H1 (cell line): ENCODE measurements around the gene TSPAN32.

ENCODE experiments used
- BRCA1 ChIP-seq: IDR thresholded peaks from 2 replicates; pipeline ENCODE4 v1.6.1; 2012; ENCODE audit warnings: low read depth, low read length, improper control_type of control experiment
- CBX8 ChIP-seq: fragments of 300-800, 300-1000 bp; sonication (generic); IDR thresholded peaks from 2 replicates; pipeline ENCODE4 v1.7.1; 2016; ENCODE audit warnings: low read depth, low read length, borderline replicate concordance
- CEBPB ChIP-seq: IDR thresholded peaks from 2 replicates; pipeline ENCODE4 v1.6.1; 2012; ENCODE audit warnings: low read depth, low read length
- CTCF ChIP-seq, 3 experiments: IDR thresholded peaks; 1 replicate in 2 of 3; 2 replicates in 1 of 3; pipeline versions ENCODE4 v1.5.1 to v1.6.1; 2011; ENCODE audit warnings: low read length in 3 of 3, mild to moderate bottlenecking in 3 of 3, inconsistent platforms in 2 of 3, low read depth in 1 of 3, moderate library complexity in 1 of 3; ENCODE audit not compliant: insufficient read depth in 1 of 3; ENCODE audit errors: control extremely low read depth in 1 of 3
- EGR1 ChIP-seq: IDR thresholded peaks from 2 replicates; pipeline ENCODE4 v1.6.1; 2011; ENCODE audit warnings: low read depth, low read length, borderline replicate concordance
- EP300 ChIP-seq, 2 experiments: IDR thresholded peaks; 1 replicate in 1 of 2; 2 replicates in 1 of 2; pipeline ENCODE4 v1.6.1; 2011 to 2012; ENCODE audit warnings: low read depth in 2 of 2, low read length in 2 of 2, mild to moderate bottlenecking in 2 of 2, borderline replicate concordance in 1 of 2, inconsistent platforms in 1 of 2, moderate library complexity in 1 of 2
- EZH2 ChIP-seq: fragments of 200-600 bp; sonication (generic); IDR thresholded peaks from 2 replicates; pipeline ENCODE4 v1.7.1; 2012; ENCODE audit warnings: low read depth, mild to moderate bottlenecking, moderate library complexity, low read length, inconsistent platforms; ENCODE audit not compliant: severe bottlenecking
- JUND ChIP-seq: IDR thresholded peaks from 2 replicates; pipeline ENCODE4 v1.6.1; 2011; ENCODE audit warnings: mild to moderate bottlenecking, improper control_type of control experiment, low read length
- NRF1 ChIP-seq: IDR thresholded peaks from 2 replicates; pipeline ENCODE4 v1.6.1; 2011; ENCODE audit warnings: mild to moderate bottlenecking, low read depth, low read length, improper control_type of control experiment
- POLR2A ChIP-seq, 2 experiments: IDR thresholded peaks; 1 replicate in 1 of 2; 2 replicates in 1 of 2; pipeline ENCODE4 v1.6.1; 2011; ENCODE audit warnings: low read depth in 2 of 2, low read length in 2 of 2, mild to moderate bottlenecking in 2 of 2; ENCODE audit errors: control extremely low read depth in 1 of 2
- RFX5 ChIP-seq: IDR thresholded peaks from 2 replicates; pipeline ENCODE4 v1.6.1; 2011; ENCODE audit warnings: low read depth, low read length, improper control_type of control experiment, borderline replicate concordance
- TEAD4 ChIP-seq: IDR thresholded peaks from 2 replicates; pipeline ENCODE4 v1.6.1; 2012; ENCODE audit warnings: low read depth, low read length, inconsistent platforms, mixed read lengths
- YY1 ChIP-seq: IDR thresholded peaks from 2 replicates; pipeline ENCODE4 v1.6.1; 2011; ENCODE audit warnings: low read depth, mild to moderate bottlenecking, low read length

DNA sequence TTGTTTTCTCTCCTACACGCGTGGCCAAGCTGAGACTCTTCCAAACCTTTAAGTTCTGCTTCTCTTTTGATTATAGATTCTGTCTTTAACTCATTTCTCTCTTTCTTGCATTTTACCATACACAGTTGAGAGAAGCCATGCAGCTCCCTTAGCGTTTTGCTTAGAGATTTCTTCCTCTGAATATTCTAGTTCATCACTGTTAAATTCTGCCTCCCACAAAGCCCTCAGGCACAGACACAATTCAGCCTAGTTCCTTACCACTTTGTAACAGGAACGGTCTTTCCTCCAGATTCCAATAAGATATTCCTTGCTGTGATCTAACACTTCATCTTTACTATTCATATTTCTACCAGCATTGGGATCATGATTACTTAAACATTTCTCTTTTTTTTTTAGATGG, 50.6 kb downstream of the TSPAN32 start:
- TF ChIP-seq RFX5 (no peak), CTCF (IDR thresholded peaks at IDR 0.05; ENCODE audit: control extremely low read depth in 1 of 3, insufficient read depth in 1 of 3, low read depth in 1 of 3, low read length in 3 of 3) (no peak), EGR1 (no peak), NRF1 (no peak), YY1 (no peak), POLR2A (IDR thresholded peaks at IDR 0.05; ENCODE audit: control extremely low read depth in 1 of 2, low read depth in 2 of 2, low read length in 2 of 2) (no peak), CBX8 (no peak), EZH2 (no peak), EP300 (IDR thresholded peaks at IDR 0.05; ENCODE audit: borderline replicate concordance in 1 of 2, low read depth in 2 of 2, low read length in 2 of 2) (no peak), TEAD4 (no peak), BRCA1 (no peak), CEBPB (no peak), JUND (no peak)
